DMS153 (cell line): ENCODE results near the gene TNRC18.
"Not testable (repeated sequence)": the region's sequence is repeated elsewhere in the genome, so short reads cannot be mapped to it uniquely, and the experiment has no call there.

ENCODE experiments used
- DNase-seq: peaks from one replicate; lab custom pipeline; 2025; lab: John Stamatoyannopoulos, UW

The TNRC18 gene

DNA sequence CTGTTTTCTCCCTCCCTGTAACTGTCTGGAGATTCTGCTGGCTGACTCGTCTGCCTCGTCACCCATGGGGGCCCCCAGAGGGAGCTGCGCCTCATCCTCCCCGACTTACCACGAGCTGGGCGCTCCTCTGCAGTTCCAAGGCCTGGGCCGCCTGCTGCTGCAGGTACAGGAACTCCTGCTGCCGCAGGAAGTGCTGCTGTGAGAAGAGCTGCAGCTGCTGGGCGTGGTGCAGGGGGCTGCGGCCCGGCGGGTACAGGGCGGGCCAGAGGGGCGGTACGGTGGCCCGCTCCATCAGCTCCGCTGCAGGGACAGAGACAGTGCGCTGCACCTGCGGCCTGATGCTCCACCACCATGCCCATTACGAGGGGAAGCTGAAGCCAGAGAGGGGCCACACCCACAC lies 47.7 kb downstream of the TNRC18 start:
- no peak for DNase-seq

DNA sequence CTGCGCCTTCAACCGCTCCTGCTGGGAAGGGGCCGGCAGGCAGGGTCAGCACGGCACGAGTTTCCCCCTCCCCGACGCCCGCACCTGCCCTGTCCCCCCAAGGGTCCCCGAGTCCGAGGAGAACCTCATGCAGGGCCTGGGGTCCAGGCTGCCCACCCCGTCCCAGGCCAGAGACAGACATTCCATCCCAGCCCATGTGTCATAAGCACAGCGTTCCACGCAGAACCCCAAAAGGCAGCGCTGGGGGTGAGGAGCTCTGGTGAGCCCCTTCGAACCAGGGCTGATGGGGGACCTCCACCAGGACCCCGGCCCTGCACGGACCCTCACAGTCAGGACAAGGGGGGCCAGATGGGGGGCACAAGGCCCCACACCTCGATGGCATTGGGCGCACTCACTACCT lies 49.2 kb downstream of the TNRC18 start:
- DNase-seq = no peak

DNA sequence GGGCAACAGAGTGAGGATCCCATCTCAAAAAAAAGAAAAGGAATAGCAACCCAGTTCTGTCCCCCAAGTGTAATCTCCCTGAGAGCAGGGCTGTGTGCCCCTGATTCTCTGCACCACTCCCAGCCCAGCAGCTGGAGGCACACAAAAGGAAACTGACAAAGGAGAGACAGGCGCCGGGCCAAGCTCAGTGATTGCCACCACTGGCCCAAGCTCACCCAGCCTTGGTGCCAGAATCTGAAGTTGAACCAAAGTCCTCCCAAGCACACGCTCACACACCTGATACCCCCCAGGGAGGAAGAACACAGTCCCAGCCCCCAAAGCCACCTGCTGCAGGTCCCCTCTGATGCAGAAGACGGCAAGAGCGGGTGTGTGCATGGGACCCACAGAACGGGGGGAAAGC lies 50.3 kb downstream of the TNRC18 start:
- no peak for DNase-seq

DNA sequence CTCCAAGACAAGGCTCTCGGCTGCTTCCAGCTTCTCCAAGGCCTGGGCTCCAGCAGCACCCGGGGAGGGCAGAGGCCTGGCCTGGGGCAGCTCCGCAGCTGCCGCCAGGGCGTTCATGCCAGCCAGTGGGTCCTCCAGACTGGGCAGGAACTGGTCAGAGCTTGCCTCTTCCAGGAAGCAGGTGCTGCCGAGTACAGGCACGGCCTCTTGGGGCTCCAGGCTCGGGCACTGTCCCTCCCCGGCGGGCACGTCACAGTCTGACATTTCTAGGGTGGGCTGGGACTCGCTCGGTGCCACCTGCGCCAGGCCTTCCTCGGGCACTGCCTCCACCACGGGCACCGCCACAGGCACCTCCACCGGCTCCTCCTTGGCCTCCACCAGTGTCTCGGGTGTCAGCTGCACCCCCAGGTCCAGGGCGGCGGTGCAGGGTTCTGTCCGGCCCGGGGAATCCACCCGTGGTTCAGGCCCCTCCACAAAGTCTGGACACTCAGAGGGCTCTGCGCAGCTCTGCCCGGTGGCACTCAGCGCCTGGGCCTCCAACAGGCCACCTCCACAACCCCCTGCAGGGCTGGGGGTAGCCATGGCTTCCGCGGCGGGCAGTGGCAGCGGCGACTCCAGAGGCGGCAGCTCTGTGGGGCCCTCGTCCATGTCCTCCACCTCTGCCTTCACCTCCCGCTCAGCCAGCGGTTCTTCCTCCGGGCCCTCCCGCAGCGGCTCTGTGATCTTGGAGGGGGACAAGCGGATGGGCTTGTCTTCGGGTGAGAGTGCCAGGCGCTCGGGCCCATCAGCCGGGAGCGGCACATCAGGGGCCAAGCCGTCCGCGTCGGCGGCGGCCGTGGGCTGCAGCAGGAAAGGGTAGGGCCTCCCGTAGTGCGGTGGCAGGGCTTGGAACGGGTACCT lies 52.9 kb downstream of the TNRC18 start:
- DNase-seq = no peak

DNA sequence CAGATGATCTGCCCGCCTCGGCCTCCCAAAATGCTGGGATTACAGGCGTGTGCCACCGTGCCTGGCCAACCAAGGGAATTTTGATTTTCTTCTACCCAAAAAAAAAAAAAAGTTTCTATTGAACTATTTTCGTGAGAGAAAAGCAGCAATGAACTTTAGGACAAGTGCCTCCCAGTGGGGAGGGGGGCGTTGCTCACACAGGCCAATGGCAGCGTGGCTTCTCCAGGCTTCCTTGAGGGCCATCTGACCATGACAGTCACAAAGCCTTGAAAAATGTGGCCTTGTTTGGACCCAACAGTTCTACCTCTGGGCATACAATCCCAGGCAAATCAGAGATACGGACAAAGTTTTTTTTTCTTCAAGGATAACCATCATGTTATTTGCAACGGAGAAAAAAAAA lies 56.0 kb downstream of the TNRC18 start:
- DNase-seq = no peak

DNA sequence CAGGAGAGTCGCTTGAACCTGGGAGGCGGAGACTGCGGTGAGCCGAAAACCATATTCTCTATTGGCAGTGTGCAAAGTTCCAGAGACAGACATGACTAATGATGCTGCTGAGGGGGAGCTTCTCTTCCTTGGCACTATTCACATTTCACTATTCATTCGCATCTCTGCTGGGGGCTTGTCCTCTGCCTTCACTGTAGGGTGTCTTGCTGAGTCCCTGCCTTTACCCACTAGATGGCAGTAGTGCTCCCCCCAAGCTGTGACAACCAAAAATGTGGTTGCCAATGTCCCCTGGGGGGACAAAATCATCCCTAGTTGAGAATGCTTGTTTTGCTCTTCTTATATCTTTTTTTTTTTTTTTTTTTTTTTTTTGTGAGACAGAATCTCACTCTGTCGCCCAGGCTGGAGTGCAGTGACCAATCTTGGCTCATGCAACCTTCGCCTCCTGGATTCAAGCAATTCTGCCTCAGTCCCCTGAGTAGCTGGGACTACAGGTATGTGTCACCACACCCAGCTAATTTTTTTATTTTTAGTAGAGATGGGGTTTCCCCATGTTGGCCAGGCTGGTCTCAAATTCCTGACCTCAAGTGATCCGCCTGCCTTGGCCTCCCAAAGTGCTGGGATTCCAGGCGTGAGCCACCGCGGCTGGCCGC lies 57.5 kb downstream of the TNRC18 start:
- peak; percentile 47 for DNase-seq

DNA sequence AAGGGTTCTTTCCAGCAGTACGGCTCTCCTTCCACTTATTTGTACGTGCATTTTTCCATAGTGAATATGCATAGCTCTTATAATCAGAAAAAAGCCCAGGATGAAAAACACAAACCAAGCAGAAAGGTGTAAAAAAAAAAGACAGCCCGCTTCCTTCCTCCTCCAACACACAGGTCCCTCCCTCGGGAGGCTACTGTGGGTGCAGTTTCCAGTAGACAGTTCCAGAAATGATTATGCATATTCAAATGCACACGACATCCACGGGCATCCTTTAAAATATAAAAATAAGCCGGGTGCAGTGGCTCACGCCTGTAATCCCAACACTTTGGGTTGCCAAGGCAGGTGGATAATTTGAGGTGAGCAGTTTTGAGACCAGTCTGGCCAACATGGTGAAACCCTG lies 59.9 kb downstream of the TNRC18 start:
- DNase-seq = no peak

DNA sequence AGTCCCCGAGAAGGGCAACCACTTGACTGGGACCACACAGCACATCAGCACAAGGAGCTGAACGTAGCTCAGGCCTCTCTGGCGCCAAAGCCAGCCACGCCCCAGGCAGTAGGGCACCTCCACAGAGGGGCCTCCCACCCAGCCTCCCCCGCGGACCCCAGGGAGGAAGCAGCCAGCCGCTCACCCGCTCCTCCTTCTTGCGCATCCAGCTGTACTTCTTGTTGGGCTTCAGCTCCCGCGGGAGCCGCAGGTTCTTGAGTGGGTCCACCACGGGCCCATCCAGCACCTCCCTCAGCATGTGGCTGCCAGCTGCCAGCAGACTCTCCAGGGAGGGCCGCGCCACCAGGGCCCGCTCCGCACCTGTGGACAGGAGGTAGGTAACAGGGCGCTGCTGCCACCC lies 61.2 kb downstream of the TNRC18 start:
- no peak for DNase-seq

DNA sequence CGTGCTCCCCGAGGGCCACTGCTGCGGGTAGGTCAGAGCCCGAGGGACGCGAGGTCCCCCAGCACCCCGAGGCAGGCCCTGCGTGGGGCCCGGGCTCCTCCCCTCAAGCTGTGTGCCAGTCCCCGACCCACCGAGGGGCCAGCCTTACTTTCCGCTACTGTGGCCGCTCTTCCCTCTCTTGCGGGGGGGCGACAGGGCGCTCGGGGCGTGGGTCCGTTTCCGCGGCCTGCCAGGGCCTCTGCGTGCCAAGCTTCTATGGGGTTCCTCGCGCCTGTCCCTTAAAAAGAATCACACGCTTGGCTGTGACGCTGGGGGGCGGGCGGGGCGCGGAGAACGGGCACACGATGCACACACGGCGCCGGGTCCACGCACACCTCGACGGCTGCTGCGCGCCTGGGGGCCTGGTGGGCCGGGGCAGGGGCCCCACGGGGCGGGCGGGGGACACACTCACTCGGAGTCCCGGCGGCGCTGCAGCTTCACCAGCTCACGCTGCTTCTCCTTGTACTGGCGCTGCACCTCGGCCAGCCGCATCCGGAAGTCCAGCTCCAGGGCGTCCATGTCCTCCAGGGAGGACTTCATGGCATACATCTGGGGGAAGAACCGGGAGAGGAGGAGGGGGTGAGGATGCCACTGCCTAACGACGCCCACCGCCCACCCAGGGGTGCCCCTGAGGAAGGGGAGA lies 62.0 kb downstream of the TNRC18 start:
- DNase-seq = no peak

DNA sequence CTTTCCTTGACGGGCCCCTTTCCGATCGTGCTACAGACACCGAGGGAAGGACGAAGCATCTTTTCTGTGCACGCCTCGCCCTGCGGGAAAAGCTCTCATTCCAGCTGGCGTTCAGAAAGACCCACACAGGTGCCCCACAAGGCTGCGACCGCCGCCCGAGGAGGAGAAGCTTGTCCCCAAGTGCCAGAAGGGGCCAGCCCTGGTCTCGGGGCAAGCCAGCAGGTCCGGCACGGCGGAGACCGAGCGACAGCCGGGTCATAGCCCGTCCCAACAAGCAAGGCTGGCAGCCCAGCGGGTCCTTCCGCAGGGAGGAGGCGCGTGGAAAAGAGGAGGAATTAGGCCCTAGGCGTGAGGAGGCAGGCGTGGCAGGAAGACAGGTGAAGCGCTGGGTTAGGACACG lies 62.7 kb downstream of the TNRC18 start:
- DNase-seq = no peak

DNA sequence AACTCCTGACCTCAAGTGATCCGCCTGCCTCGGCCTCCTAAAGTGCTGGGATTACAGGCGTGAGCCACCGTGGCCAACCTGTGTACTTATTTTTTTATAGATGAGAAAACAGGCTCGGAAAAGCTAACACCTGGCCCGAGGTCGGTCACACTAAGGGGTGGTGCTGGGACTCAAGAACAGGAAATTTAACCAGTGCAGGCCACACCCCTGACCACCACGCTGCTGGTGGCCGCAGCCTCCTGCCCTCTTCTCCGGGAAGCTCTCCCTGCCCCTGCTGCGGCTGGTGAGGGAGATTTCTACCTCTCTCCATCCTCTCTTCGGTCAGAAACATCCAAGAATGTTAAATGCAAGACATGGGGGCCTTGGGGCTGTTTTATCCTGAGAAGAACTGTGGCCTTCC lies 63.2 kb downstream of the TNRC18 start:
- DNase-seq = no peak

DNA sequence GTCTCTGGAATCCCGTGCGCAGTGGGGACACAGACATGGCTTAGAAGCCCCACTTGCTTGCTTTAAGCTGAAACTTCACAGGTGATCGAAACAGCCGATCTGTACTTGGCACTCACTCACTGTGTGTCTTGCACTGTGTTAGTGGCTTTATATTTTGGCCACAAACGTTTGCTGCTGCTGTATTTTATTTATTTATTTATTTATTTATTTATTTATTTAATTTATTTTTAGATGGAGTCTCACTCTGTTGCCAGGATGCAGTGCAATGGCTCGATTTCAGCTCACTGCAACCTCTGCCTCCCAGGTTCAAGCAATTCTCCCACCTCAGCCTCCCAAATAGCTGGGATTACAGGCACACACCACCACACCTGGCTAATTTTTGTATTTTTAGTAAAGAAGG lies 63.6 kb downstream of the TNRC18 start:
- DNase-seq = not testable (repeated sequence)

DNA sequence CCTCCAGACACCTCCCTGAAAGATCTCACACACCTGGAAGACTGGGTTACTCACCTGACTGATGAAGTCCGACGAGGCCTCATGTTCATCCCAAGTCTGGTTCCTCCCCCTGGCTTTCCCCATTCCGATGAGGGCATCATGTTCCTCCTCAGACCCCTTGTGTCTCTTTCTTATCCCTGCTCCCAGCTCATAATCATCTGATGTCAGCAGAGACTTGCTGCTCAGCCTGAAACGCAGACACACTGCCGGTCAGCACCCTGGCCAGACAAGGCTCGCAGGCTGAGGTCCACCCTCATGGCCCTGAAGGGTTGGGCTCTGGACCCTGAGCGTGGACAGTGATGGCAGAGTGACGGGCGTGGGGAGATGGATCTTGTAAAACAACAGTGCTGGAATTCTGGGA lies 64.3 kb downstream of the TNRC18 start:
- DNase-seq = no peak

DNA sequence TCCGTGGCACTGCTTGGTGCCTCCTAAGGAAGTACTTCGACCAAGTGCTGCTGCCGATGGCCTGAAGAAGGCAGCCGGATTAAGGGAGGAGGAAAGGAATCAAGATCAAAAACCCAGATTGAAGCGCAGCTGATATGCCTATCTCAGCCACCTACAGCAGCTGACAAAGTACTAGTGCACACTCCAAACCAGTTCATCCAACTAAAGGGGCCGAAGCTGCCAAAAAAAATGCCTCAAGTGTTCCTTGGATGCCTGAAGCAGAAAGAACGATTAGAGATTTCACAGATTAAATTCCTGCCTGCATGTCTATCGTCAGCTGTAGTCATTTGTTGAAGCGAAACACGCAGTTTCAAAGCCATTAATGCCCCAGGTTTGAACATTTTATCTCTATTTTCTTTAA lies 65.7 kb downstream of the TNRC18 start:
- DNase-seq = no peak

DNA sequence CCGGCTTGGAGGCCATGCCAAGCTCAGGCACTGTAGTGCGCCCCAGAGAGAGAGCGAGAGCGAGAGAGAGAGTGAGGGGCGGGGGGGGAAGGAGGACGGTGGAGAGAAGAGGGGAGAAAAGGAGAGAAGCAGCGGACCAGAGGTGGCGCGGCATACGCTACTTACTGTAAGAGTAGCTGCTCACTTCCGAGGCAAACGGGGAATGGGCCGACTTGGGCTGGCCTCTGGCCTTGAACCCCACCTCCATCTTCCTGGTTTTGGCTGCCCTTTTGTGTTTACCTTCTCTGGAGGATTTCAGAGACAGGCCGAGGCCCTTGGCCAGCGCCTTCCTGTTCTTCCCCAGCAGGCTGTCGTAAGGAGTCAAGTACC lies 66.9 kb downstream of the TNRC18 start:
- DNase-seq = no peak

DNA sequence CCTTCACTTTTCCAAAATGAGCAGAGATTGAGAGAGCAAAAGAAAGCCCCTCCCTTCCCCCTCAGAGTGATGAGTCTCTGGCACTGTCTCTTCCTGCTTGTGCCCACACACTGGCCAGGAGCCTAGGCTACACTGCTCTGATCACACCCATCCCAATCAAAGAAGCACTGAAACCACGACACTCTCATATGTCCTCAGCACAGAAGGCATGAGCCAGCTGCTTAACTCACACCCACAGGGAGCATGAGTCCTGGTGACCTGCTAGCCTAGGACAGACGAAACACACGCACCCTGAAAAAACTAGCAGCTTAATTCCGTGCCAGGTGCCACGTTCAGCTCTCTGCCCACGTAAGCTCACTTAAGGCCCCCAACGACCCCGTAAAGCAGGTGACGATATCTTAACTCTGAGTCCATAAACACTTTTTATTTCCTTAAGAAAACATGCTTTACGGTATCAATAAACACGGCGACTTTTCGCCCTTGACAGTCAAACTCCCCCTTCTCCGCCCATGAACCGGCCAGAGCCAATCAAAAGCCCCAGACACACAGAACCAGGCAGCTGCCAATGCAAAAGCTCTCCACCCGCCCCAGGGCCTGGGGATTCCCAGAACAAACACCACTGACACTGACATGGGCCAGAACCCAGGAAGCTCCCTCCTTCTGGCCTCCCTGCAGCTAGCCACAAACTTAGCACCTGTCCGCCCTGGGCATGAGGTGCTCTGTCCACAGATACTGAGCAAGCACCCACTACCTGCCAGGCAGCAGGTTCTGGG lies 69.0 kb downstream of the TNRC18 start:
- no peak for DNase-seq

DNA sequence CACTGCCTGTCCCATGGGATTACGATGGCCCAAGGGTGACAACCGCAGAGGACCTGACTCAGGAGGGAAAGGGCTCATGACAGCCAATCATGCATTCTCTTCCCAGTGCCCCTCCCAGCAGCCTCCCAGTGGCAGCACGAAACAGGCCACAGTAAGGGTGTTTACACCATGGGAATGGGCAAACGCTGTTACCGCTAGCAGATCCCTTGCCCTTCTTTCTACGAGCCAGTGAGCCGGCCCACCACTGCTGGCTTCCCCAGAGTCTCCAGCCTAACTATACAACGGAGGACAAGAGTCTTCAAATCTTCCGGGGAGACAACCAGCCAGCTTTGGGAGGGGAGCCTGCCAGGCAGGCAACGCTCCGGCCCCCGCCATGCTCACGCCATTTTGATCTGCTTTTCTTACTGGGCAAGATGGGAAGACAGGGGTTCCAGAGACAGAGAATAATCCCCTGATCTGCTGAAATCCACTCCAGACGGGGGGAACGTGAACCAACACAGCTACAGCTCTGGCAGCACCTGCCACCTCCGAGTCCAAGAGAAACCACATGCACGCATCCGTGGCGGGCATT lies 71.1 kb downstream of the TNRC18 start:
- DNase-seq = no peak

DNA sequence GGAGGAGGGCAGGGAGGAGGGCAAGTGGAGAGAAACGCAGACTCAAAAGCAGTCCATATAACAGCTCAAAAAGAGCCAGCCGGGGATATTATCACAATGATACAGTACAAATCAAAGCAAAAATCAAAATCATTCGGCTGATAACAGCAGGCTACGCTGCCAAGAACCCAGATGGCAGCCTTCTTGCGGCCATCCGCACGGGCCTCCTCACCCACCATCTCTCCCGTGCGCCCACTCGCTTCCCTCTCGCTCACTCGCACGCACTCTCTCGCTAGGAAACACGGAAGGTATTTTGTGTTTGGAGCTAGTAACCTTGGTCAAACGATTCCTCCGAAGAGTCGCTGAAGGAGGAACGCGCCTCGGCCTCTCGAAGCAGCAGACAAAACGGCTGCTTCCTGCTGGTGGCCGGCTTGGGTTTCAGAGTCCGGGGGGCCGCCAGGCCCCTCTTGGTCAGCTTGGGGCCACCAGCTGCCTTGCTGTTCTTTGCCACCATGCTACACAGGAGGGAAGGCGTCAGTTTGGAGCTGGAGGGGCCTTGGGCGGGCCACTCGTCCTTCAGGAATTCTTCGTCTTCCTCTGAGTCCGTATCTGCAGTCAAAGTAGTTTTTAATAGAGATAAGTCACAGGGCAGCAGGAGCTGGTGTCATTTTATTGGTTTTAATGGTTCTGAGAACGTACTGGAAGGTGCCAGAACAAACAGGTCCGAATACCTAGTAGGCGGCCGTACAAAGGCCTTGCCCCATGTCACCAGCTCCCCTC lies 71.9 kb downstream of the TNRC18 start:
- DNase-seq = no peak

DNA sequence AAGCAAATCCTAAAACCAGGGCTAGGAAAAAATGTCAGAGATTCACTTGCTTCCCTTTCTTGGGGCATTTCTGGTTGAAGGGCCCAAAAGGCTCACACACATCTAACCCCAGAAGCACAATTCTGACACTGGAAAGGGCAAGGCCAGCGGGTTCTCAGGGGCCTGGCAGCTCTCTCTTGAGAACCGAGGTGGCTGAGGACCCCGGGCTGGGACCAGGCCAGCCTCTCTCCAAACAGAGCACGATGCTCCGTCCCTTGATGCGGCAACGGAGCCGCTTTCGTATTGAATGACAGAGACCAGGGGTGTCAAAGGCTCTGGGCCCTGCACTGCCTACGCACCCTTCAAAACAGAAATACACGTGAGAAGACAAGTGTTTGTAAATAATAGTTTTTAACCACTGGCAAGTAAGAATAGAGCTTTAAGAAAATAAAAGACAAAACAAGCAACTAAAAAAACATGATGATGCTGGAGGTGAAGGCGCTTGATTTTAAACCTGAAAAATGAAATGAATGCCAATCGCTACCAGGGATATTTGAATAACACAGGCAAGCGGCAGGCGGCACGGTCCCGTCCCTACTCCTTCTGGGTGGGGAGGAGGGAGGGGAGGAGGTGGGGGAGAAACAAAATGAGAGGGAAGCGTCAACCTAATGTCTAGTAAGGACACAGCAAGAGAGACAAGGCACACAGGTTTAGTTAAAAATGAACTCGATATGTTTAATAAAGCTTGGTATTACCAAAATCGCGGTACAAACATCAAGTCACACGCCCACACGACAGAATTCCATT lies 72.8 kb downstream of the TNRC18 start:
- no peak for DNase-seq

DNA sequence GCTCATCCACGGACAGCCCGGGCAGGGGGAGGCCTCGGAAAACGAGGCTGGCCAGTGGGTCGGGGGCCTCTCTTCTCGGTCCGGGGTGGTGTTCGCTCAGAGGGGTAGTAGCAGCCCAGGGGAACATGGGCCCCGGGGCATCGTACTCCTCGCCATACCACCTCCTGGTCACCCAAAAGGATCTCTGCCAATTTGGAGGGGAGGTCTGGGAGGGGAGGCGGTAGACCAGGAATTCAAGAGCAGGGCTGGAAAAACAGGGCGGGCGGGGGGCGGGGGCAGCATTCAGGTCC lies 73.5 kb downstream of the TNRC18 start:
- DNase-seq = no peak
